DOHH2 (cell line): ENCODE results near the gene ZNF747.
A peak's percentile ranks its signal among the peaks of the same experiment; 100 is the strongest.
"Not testable (repeated sequence)": the region's sequence is repeated elsewhere in the genome, so short reads cannot be mapped to it uniquely, and the experiment has no call there.

ENCODE experiments used
- H3F3A ChIP-seq: fragments of 200-600 bp; sonication (generic), shearing (Covaris generic); 2 replicates; pipeline ENCODE4 v1.6.0; 2016; ENCODE audit warnings: antibody characterized with exemption, mild to moderate bottlenecking; ENCODE audit not compliant: control insufficient read depth, insufficient read depth
- H3K27ac ChIP-seq: fragments of 200-600 bp; sonication (generic); 2 replicates; pipeline ENCODE4 v1.5.1; 2014; ENCODE audit warnings: low read depth, mild to moderate bottlenecking, low read length, moderate library complexity
- H3K27me3 ChIP-seq: fragments of 200-600 bp; sonication (generic); 2 replicates; pipeline ENCODE4 v1.6.1; 2014; ENCODE audit warnings: mild to moderate bottlenecking, low read length, mixed read lengths; ENCODE audit not compliant: control insufficient read depth
- H3K36me3 ChIP-seq: fragments of 200-600 bp; sonication (generic); 2 replicates; pipeline ENCODE4 v1.6.1; 2014; ENCODE audit warnings: mild to moderate bottlenecking, low read length, moderate library complexity, mixed read lengths; ENCODE audit not compliant: control insufficient read depth
- H3K4me1 ChIP-seq: fragments of 200-600 bp; sonication (generic); 2 replicates; pipeline ENCODE4 v1.6.1; 2014; ENCODE audit warnings: mild to moderate bottlenecking, low read length, mixed read lengths; ENCODE audit not compliant: control insufficient read depth
- H3K4me2 ChIP-seq: fragments of 200-600 bp; sonication (generic); 2 replicates; pipeline ENCODE4 v1.6.0; 2014; ENCODE audit warnings: mild to moderate bottlenecking, low read length, moderate library complexity
- H3K4me3 ChIP-seq: fragments of 200-600 bp; sonication (generic); 2 replicates; pipeline ENCODE4 v1.5.1; 2014; ENCODE audit warnings: mild to moderate bottlenecking, low read length, mixed read lengths
- H3K79me2 ChIP-seq: fragments of 200-600 bp; sonication (generic); 2 replicates; pipeline ENCODE4 v1.6.1; 2014; ENCODE audit warnings: mild to moderate bottlenecking, low read length, mixed read lengths; ENCODE audit not compliant: control insufficient read depth
- H3K9me2 ChIP-seq: fragments of 200-600 bp; sonication (generic); replicated peaks from 2 replicates; pipeline ENCODE4 v1.6.1; 2014; ENCODE audit warnings: mild to moderate bottlenecking, low read length, mixed read lengths; ENCODE audit not compliant: control insufficient read depth
- H3K9me3 ChIP-seq: fragments of 200-600 bp; sonication (generic); 2 replicates; pipeline ENCODE4 v1.6.1; 2014; ENCODE audit warnings: antibody characterized with exemption, low read length, mixed read lengths; ENCODE audit not compliant: control insufficient read depth, insufficient read depth
- H4K20me1 ChIP-seq: fragments of 200-600 bp; sonication (generic); 2 replicates; pipeline ENCODE4 v1.6.0; 2014; ENCODE audit warnings: low read depth, mild to moderate bottlenecking, antibody characterized with exemption, low read length, moderate library complexity; ENCODE audit not compliant: control insufficient read depth, insufficient read depth
- CTCF ChIP-seq: fragments of 200-600 bp; sonication (generic); IDR thresholded peaks from one replicate; pipeline ENCODE4 v1.5.1; 2014; ENCODE audit warnings: antibody characterized with exemption, mild to moderate bottlenecking, low read depth, low read length; ENCODE audit not compliant: poor library complexity, severe bottlenecking
- EZH2phosphoT487 ChIP-seq: fragments of 200-600 bp; sonication (generic); IDR thresholded peaks from 2 replicates; pipeline ENCODE4 v1.6.1; 2017; ENCODE audit warnings: borderline replicate concordance, mild to moderate bottlenecking, antibody characterized with exemption, low read length, moderate library complexity, mixed read lengths

ZNF747 gene

GRCh38 chr16:30539000-30539964 lies 4.6 kb upstream of the ZNF747 start:
- peaks cover 7% of the 10 kb centered on the region for H3K36me3 ChIP-seq
- H3K9me3 ChIP-seq, result no peaks in the 10 kb centered on the region
- no peaks in the 10 kb centered on the region for H4K20me1 ChIP-seq
- TF ChIP-seq CTCF (no peak), EZH2phosphoT487 (no peak)
- H3K4me2 ChIP-seq, result no peak overlapping the region
- H3K4me3 ChIP-seq, result no peak overlapping the region
- no peaks in the 10 kb centered on the region for H3K27me3 ChIP-seq
- peaks cover 28% of the 10 kb centered on the region for H3K4me1 ChIP-seq
- H3K9me2 ChIP-seq, result no peaks in the 10 kb centered on the region
- peaks cover 27% of the 10 kb centered on the region for H3K79me2 ChIP-seq
- H3K27ac ChIP-seq, result no peak overlapping the region
- 0 out of 2 replicates have a peak, but pooled peaks cover 2% of the 10 kb centered on the region for H3F3A ChIP-seq

- peaks cover 34% of the 10 kb centered on the region for H3K4me1 ChIP-seq
- H3K9me2 ChIP-seq, H3F3A ChIP-seq, H4K20me1 ChIP-seq, H3K9me3 ChIP-seq, H3K27me3 ChIP-seq: not testable (repeated sequence)
- peaks cover 45% of the 10 kb centered on the region for H3K79me2 ChIP-seq
- peaks cover 22% of the 10 kb centered on the region for H3K36me3 ChIP-seq
- peak overlapping the region; percentile 94 for H3K4me2 ChIP-seq
- peak overlapping the region; percentile 85; the same call in 1 of the 2 replicates for H3K27ac ChIP-seq
- H3K4me3 ChIP-seq, result peak overlapping the region; percentile 93
Observed at GRCh38 chr16:30536391-30537024, 1.9 kb upstream of the ZNF747 start.

- peak overlapping the region; percentile 93 for H3K4me3 ChIP-seq
- H3K4me1 ChIP-seq, result peaks cover 34% of the 10 kb centered on the region
- H3K27me3 ChIP-seq, result no peaks in the 10 kb centered on the region
- no peaks in the 10 kb centered on the region for H4K20me1 ChIP-seq
- peaks cover 29% of the 10 kb centered on the region for H3K36me3 ChIP-seq
- H3F3A ChIP-seq, result 0 out of 2 replicates have a peak, but pooled peaks cover 2% of the 10 kb centered on the region
- H3K79me2 ChIP-seq, result peaks cover 45% of the 10 kb centered on the region
- H3K9me3 ChIP-seq, result no peaks in the 10 kb centered on the region
- no peak for TF ChIP-seq EZH2phosphoT487
- peak; percentile 68 for TF ChIP-seq CTCF
- H3K27ac ChIP-seq, result peak overlapping the region; percentile 85
- no peaks in the 10 kb centered on the region for H3K9me2 ChIP-seq
- peak overlapping the region; percentile 94 for H3K4me2 ChIP-seq
Observed at GRCh38 chr16:30535777-30536190, 1.1 kb upstream of the ZNF747 start.
